OCI-LY3 (cell line): Measurements from ENCODE around the gene CACNA1I.

ENCODE experiments used
- EZH2phosphoT487 ChIP-seq: fragments of 200-600 bp; shearing (Covaris generic); IDR thresholded peaks from 2 replicates; pipeline ENCODE4 v1.6.1; 2018; ENCODE audit warnings: antibody characterized with exemption, mixed run types, low read depth
- TF ChIP-seq, protein P1 (sequence below): fragments of 200-600, 300-600 bp; sonication (generic); IDR thresholded peaks from 2 replicates; pipeline ENCODE4 v1.5.1; 2014; ENCODE audit warnings: antibody characterized with exemption, low read length, low read depth

DNA sequence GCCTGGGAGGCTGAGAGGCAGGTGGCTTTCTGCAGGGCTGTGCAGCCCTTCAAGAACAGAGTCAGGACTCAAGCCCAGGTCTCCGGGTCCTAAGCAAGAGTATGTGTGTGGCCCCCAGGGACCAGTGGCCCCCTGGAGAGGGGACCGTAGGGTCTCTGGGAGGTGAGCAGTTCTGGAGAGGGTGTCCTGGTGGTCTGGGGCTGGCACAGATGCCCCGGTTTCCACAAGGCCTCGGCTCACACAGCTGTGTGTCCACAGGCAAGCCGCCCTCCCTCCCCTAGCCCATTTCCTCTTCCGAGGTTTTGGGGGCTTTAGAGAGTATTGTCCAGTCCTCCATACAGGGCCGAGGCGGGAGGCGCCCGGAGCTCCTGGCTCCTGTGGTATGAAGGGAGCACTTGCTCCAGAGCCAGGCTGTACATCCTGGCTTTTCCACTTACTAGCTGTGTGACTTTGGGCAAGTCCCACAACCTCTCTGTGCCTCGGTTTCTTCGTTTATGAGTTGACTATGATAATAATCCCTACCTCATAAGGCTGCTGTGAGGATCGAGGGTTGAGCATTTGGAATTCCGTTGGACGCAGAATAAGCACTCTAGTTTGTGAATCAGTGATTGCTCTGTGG is 34.6 kb upstream of the CACNA1I start:
- TF ChIP-seq, protein P1, sequence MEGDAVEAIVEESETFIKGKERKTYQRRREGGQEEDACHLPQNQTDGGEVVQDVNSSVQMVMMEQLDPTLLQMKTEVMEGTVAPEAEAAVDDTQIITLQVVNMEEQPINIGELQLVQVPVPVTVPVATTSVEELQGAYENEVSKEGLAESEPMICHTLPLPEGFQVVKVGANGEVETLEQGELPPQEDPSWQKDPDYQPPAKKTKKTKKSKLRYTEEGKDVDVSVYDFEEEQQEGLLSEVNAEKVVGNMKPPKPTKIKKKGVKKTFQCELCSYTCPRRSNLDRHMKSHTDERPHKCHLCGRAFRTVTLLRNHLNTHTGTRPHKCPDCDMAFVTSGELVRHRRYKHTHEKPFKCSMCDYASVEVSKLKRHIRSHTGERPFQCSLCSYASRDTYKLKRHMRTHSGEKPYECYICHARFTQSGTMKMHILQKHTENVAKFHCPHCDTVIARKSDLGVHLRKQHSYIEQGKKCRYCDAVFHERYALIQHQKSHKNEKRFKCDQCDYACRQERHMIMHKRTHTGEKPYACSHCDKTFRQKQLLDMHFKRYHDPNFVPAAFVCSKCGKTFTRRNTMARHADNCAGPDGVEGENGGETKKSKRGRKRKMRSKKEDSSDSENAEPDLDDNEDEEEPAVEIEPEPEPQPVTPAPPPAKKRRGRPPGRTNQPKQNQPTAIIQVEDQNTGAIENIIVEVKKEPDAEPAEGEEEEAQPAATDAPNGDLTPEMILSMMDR: no peak
- no peak for TF ChIP-seq EZH2phosphoT487
